NCI-H2107 treated with DMSO at 0.1 percent for 48 hours (cell line): ENCODE measurements around the gene RERGL.
"Not testable (repeated sequence)": the region's sequence is repeated elsewhere in the genome, so short reads cannot be mapped to it uniquely, and the experiment has no call there.

Experiments
- DNase-seq: peaks from one replicate; lab custom pipeline; 2025; ENCODE audit not compliant: unreplicated experiment; lab: John Stamatoyannopoulos, UW

RERGL gene

GRCh38 chr12:18090093-18090492 lies at the start of gene RERGL:
Gene RERGL (minus strand): TSS chr12:18090193. CDS start chr12:18090140, 53 bp downstream.
- no peak for DNase-seq

GRCh38 chr12:18139254-18139653 lies 49.3 kb upstream of the RERGL start:
- no peak for DNase-seq

GRCh38 chr12:18135509-18135908 lies 45.5 kb upstream of the RERGL start:
- DNase-seq = no peak

DNA sequence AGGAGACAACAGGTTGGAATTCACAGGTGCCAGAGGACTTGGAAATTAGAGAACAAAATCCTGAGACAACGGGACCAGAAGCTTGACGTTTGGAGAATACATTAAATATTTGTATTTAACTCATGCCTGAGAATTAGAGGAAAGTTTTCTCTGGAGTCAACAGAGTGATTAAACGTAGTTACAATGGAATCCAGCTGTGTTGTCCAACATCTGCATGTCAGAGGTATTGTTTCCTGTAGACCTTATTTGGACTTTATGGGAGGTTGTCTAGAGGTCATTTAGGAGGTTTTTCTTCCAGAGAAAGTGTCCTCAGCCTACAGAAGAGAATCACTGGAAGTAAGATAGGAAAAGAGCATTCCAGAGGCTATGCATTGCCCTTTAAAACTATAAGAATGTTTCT lies 45.1 kb upstream of the RERGL start:
- DNase-seq = no peak

DNA sequence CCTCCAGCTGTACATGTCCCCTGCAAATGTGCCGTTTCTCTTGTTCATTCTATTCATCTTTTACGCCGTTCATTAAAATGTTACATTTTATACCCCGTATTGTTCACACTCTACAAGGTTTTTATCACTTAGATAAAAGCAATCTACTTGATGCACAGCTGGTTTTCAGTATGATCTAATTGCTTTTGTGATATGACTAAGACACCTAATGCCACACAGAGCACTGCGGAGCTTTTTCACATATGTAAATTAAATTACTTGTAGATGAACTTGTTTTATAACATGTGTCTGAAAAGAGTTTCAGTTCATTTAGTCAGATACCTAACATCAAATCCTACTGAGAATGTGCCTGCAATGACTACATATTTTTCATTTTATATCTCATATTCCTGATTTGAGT lies 40.9 kb upstream of the RERGL start:
- no peak for DNase-seq

- no peak for DNase-seq
These were observed 33.7 kb upstream of the RERGL start for GRCh38 chr12:18123707-18124106.

GRCh38 chr12:18120899-18121298 lies 30.9 kb upstream of the RERGL start:
- no peak for DNase-seq

DNA sequence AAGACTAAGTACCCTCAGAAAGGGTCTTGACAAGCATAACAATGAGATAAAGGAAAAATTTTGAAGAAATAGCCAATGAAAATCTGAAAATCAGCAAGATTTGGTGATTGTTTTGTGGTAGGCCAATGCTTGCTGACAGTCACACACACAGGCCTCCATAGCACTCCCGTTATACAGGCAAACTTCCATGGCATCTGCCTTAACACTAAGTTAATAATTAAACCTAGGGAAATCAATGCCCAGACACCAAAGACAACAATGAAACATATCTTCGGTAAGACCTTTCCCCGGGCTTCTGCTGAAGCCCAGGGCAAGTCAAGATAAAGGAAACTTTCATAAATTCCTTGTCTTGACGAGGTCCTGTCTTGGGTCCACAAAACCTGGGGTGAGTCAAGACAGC lies 18.6 kb upstream of the RERGL start:
- DNase-seq = no peak

- no peak for DNase-seq
These were observed 13.6 kb upstream of the RERGL start for GRCh38 chr12:18103624-18104023.

DNA sequence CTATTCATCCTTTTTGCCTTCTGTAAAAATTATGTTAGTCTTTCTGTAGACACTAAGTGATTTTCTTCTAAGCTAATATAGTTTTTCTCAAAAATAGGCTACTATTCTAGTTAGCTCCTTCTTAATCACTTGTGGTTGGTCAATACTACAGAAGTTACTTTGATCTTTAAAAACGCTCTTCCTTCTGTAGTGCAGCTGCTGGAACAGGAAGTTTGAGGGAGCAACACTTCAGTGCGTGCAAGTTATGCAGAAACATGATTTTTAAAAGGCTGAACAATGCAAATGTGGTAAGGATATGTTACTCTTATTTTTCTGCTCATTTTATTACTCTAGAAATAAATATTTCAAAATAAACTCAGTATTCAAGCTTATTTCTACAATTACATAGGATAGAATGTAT lies 11.1 kb upstream of the RERGL start:
- no peak for DNase-seq

DNA sequence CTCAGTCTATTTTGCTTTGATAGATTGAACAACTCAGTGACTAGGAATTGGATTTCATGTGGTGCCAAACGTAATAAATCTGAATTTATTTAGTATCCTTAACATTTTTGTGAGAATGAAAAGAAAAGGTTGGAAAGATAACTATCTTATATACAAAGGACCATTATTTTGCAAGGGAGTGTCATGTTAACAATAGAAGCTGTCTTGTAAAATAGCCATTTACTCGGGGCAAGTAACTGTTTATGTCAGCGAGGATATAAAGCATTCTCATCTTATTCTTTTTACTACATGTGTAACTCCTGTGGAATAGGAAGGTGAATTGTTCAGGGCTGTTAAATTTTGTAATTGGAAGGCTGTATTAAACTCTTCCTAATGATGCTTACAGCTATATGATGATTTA lies 5.9 kb downstream of the RERGL start:
- DNase-seq = no peak

- DNase-seq = no peak
These were observed 10.3 kb downstream of the RERGL start for GRCh38 chr12:18079541-18080246.

- no peak for DNase-seq
These were observed 16.0 kb downstream of the RERGL start for GRCh38 chr12:18074001-18074400.

GRCh38 chr12:18072723-18073122 lies 17.3 kb downstream of the RERGL start:
- DNase-seq = no peak

- no peak for DNase-seq
These were observed 18.7 kb downstream of the RERGL start for GRCh38 chr12:18071336-18071735.

GRCh38 chr12:18068355-18068754 lies 21.6 kb downstream of the RERGL start:
- DNase-seq = no peak

DNA sequence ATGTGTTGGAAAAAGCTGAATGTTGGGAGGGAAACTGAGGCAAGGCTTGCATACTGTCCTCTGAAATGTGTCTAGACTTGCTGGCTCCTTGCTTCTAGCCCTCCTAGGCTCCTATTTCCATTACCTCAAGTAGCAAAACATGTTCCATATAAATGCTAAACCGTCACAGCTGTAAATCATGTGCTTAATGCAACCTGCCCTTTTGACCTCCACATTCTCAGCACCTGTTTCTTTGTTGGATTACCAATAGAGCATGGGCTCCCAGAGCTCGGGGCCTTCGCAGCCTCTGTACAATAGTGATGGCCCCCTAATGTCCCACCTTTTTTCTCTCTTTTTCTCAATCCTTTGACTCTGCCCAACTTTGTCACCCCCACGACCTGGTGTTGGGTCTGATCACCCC lies 23.3 kb downstream of the RERGL start:
- no peak for DNase-seq

GRCh38 chr12:18062867-18063266 lies 27.1 kb downstream of the RERGL start:
- not testable (repeated sequence) for DNase-seq

DNA sequence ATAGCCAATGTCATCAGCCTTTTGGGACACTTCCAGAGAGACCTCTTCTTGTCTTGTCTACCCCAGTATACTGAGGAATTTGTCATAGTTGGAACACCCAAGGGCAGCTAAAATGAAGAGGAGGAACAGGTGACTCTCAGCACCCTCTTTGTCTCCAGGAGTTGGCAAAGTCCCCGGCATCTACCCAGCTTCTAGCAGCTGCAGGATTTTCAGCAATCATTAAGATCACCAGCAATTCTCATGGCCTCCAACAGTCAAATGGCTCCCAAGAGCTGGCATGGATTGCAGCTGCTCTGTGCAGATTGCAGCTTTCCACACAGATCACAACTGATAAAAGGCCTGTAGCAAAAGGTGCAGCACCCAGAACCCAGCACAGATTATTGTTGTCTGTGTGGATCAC lies 32.9 kb downstream of the RERGL start:
- DNase-seq = no peak

DNA sequence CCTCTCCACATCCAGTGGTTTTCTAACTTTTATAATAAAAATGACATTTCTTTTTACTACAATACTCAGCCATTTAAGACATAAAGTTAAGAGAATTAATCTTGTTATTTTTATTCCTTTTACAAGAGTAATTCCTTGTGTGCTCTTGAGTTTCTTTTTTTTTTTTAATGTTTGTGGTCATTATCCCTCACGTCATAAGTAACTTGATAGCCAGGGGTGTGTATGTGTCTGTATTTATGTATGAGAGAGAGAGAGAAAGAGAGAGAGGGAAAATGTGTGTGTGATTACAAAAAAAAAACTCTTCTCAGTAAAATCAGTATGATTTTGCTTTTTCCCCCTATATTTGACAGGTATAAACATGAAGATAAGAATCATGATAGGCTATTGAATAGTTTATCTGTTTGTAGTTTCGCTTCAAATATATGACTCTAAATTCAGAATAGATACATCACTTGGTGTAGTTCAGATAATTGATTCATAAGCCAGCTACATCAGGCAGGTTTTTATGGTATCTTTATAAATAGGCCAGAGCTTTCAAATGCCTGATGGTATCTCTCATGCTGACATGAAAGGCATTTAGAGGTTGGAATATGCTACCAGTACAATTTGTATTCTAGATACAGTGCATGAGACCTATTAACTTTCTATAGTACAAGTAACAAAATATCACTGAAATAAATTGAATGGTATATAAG lies 34.9 kb downstream of the RERGL start:
- DNase-seq = no peak

DNA sequence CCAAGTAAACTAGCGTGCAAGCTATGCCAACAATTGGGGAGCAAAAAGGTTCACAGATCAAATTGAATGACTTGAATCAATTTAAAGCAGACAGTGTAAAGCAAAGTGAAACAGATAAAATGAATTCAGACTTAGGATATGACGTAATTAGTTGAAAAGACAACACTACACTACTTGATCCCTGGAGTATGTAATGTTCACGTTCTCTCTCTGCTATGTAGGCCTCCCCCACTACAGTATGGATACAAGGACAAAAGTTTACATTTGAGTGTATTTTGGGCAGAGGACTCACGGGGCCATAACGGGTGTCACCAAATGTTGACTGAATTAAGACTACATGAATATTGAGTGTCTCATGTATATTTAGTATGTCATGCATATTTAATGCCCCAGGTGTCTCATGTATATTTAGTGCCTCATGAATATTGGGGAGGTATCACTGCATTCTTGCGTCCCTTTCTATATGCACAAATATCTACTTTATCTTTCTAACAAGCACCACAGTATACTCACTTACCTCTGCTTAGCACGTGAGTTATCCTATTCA lies 44.5 kb downstream of the RERGL start:
- DNase-seq = no peak

- DNase-seq = not testable (repeated sequence)
These were observed 49.8 kb downstream of the RERGL start for GRCh38 chr12:18040060-18040742.
